Stimulated activated CD8-positive, alpha-beta memory T cell treated with anti-CD3 and anti-CD28 coated beads, Interleukin-15, amount 100 ng/mL, for 48 hours (primary cell): ENCODE data around the gene PGF.
A peak's percentile ranks its signal among the peaks of the same experiment; 100 is the strongest.
"Not testable (repeated sequence)": the region's sequence is repeated elsewhere in the genome, so short reads cannot be mapped to it uniquely, and the experiment has no call there.

Experiments
- DNase-seq, 2 donors: peaks; one replicate each; pipeline ENCODE4 v3.0.0-alpha.2; 2020; ENCODE audit warnings: low read depth in 2 of 2

Gene PGF

DNA sequence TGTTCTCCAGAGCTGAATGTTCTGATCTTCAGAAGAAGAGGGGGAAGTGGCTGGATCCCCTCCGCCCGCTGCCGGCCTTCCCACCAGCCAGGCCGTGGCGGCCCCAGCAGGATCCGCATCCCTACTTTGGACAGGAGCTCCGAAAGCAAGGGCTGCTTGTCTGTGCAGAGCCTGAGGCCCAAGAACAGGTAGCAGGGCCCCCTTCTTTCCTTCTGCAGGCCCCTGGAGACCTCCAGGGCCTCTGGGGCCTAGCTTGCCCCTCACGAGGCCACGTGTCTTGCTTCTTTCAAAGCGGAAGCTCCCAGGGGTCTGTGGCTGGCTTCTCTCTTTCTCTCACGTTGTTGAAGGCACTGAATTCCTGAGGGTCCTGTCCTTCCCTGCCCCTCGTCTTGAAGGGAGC, 13.2 kb downstream of the PGF start:
- no peak for DNase-seq

GRCh38 chr14:74941676-74942097, 13.7 kb downstream of the PGF start:
- DNase-seq = peak; percentile 49 to 68

- DNase-seq = no peak
These were observed 14.3 kb downstream of the PGF start for GRCh38 chr14:74940956-74941565.

DNA sequence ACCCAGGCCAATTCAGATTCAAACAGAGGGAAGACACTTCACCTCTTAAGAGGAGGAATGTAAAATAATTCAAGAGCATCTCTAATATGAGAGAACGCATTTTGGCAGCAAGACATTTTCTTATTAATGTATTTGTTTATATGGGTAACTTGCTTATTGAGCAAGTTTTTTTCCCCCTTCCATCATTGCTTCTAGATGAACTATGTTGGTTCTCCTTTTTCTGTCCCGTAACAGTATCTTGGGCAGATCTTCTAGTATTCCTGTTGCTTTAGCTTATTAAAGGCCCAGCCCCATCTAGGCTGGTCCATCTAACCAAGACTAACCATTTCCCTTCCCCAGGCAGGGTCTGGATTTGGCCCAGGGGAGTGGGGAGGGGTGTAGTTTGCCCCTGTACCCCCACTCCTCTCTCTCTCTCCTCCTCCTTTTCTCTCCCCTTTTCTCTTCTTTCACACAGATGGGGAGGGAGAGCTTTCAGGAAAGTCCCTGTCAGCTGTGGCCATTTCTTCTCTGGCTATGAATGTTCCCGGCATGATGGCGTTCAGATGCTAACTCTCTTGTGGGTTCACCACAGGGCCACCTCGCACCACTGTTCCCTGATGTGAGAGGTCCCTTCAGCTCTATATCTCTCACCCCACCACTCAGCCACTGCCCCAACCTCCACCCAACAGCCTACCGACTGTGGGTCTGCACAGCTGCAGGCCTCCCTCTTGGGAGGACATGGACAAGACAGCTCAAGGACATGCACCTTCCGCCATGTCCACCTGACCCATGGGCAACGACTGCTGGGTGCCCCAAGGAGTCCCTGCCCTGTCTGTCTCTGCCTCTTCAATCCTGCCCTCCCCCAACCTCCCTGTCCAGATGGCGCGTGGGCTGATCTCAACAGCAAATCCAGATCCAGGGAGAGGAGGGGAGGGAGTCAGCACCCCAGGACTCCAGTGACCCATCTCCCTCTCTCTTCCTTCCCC, 16.6 kb downstream of the PGF start:
- no peak for DNase-seq

- no peak for DNase-seq
These were observed 18.2 kb downstream of the PGF start for GRCh38 chr14:74937171-74937570.

DNA sequence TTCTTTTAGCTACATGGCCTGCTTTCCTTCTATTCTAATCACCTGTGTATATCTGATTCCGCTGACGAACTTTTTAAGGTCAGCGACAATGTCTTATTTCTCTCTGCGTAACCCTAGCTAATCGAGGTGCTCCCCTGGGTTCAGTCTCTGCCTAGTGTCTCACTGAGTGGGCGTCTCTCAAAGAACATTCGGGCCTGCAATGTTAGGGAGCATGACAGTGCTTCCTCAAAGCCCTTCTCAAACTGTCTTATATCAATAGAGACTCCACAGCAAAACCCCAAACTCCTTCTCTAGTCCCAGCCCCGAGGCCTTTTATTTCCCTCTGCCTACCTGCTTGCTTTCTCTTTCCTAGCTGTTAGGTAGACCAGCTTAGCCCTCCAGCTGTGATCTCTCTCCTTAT, 18.7 kb downstream of the PGF start:
- DNase-seq = no peak

DNA sequence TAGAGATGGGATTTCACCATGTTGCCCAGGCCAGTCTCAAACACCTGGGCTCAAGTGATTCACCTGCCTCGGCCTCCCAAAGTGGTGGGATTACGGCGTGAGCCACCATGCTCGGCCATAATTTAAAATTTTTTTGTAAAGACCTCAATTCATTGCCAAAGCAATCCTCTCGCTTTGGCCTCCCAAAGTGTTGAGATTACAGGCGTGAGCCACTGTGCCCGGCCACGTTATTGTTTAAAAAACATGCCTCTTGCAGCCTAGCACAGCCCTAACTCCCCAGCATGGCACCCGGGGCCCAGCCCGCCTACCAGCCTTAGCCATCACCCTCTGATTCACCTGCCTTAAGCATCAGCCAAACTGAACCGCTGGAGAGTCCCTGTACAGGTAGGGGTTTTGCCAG, 19.2 kb downstream of the PGF start:
- no peak for DNase-seq

DNA sequence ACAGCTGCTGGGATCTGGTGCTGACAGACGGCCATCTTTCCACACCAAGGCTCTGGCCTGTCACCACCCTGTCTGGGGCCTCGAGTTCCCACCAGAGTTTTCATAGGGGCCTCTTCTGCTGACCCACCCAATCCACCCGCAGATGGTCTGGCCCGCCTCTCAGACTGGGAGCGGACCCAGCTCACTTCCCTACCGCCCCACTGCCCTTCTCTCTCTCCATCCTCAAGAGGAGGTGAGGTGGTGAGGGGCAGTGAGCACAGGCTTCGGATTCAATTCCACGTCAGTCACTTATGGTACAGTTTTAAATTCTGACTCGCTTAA, 20.1 kb downstream of the PGF start:
- no peak for DNase-seq

DNA sequence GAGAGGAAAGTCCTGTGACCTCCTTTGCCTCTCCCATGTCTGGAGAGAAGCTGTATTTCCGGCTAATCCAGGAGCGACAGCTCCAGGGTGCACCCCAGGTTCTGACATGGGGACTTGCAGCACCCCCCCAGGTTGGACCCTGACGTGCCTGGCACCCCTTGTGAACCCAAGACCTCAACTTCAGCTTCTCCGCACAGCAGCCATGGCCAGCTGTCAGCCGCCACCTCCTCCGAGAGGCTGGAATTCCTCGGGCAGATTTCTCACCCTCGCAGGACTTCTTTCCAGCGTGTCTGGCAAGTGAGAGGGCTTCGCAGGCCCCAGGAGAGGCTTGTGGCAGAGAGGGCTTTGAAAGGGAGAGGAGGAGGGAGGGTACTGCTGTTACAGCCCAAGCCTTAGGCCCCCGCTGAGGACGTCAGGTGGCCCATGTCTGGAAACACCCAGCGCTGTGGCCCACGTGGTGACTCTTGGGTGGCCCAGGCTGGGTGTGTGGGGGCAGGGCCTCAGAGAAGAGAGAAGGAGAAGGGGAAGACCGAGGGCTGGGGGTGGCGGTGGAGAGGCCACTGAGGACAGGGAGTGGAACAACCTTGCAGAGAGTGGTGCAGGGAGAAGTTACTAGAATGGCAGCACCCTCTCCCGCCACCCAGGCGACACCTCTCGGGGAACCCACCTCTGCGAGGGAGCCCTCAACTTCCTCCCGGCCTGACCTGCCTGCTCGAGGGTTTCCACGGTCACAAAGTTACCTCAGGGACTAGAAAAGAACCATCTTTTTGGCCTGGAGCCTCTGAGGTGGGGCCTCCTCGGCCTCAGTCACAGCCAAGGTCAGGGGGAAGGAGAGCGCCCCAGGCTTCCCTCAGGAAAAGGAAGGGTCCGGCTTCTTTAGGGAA, 20.7 kb downstream of the PGF start:
- DNase-seq = no peak

DNA sequence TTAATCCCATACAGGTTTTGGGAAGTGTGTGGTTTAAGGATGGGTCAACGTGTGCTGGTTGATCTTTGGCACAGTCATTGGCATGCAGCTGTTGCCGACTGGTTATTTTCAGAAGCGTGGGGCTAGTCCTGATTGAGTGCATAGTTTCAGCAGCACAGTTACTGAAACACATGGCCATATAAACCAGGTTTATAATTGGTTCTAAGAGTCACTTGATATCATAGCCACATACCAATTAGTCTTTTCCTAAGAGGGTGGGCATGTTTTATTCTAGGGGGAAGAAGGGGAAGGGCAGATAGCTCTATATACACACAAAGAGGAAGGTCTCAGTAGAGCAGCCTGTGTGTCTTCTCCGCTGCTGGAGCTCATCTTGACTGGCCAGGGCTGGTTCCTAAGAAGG, 21.4 kb downstream of the PGF start:
- DNase-seq = no peak

GRCh38 chr14:74932936-74933335, 22.5 kb downstream of the PGF start:
- DNase-seq = not testable (repeated sequence)

DNA sequence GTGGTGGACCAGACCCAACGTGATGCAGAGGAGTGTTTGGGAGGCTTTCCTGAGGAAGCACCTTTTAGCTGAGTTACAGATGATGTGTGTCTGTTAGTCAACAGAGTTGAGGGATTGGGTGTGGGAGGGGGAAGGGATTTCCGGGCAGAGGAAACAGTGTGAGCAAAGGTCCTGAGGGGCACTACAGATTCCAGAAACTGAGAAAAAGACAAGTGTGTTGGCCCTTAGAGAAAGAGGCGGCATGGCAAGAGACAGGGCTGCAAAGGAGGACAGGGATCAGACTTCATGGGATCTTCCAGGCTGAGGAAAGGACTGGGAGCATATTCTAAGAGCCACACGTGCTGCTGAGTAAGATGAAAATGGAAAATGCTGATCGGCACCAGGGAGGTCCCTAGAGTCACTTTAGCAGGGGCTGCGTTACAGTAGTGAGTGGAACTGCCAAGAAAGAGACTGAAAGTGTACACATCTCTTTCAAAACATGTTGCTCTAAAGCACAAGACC, 22.9 kb downstream of the PGF start:
- DNase-seq = no peak

DNA sequence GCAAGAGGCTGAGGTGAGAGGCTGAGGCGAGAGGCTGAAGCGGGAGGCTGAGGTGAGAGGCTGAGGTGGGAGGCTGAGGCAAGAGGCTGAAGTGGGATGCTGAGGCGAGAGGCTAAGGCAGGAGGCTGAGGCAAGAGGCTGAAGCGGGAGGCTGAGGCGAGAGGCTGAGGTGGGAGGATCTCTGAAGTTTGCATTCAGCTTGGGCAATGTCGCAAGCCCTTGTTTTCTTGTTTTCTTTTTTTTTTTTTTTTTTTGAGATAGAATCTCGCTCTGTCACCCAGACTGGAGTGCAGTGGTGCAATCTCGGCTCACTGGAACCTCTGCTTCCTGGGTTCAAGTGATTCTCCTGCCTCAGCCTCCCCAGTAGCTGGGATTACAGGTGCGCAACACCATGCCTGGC, 23.7 kb downstream of the PGF start:
- DNase-seq = not testable (repeated sequence)

DNA sequence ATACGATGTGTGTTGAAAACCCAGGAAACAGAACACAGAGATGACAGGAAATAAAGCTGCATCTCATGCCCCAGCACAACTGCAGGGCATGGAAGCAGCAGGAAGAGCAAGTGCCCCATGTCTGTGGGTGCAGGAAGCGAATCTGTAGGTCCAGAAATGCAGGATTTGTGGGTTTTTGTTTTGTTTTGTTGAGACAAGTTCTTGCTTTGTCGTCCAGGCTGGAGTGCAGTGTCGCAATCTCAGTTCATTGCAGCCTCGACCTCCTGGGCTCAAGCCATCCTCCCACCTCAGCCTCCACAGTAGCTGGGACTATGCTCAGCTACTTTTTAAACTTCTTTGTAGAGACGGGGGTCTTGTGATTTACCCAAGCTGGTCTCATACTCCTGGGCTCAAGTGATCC, 26.2 kb downstream of the PGF start:
- no peak for DNase-seq

- DNase-seq = no peak
These were observed 28.2 kb downstream of the PGF start for GRCh38 chr14:74927225-74927624.

GRCh38 chr14:74924061-74924460, 31.3 kb downstream of the PGF start:
- DNase-seq = no peak

DNA sequence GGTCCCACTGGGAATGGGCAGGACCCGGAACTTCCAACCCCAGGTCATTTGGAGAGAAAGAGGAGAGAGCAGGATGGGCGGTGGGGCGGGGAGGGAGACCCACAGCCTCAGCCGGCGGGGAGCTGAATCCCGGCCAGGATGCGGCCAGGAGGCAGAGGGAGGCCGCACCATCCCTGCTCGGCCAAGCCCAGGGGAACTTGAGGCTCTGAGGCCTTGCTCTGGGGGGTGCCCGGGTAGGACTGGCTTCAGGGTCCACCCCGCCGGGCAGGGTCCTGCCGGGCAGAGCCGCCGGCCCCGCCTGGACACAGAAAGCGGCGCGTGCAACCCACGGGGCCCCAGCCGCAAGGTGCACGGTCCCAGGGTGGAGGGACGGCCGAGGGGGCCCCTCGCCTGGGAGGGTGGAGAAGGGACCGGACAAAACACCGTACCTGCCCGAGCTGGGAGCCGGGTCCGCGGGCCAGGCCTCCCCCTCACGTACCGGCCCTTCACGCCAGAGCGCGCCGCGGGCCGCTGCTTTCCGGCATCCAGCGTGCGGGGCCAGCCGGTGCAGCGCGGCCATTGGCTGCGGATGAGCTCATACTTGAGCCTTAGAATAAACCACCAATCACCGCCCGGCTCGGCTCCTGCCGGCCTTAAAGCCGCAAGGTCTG, 32.5 kb downstream of the PGF start, which contains the start of gene RPS6KL1:
TSS of gene RPS6KL1 (minus strand) at position 509 of the 650 bp plus-strand sequence. CDS start 1,719 bp downstream, outside the sequence.
- peak; percentile 56 to 65 for DNase-seq

- no peak for DNase-seq
These were observed 33.2 kb downstream of the PGF start for GRCh38 chr14:74921987-74922751.

DNA sequence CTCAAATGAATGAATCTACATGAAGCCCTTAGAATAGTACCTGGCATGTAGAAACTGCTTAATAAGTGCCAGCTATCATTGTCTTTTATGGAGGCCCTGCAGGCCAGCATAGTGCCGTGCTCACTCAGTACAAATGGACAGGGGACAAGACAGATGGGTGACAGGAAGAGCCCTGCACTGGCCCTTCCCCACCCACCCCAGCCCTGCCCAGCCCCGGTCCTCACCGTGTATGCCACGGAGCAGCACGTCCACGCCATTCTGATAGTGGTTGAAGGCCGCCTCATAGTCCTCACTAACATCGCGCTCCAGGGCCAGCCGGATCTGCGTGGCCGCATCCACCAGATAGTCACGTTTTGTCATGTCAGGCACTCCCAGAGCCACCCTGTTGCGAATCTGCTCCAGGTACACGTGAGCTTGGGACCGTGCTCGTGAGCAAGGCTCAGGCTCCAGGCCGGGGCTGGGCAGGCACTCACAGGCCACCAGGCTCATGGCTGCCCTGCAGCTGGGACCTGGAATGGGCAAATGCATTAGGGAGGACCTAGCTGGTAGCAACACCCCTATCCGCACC, 34.3 kb downstream of the PGF start:
- DNase-seq = no peak

GRCh38 chr14:74920281-74920680, 35.1 kb downstream of the PGF start:
- DNase-seq = no peak
